Measurements from ENCODE around the gene NFYB.

DNA sequence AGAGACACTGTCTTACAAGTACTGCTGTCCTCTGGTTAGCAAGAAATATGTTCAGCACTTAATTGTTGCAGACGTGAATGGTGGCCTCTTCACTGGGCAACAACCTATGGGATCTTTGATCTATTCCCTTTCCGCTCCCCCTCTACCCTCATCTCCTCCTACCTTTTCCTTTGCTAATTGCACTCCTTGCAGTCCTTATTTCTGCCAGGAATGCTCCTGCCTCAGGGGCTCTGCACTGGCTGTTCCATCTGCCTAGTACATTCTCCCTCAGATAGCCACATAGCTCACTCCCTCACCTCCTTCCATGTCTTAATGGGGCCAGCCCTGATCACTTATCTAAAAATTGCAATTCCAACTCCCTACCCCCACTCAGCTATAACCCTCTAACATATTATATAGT, 4.5 kb upstream of the NFYB start:
- TF ChIP-seq, protein P1, sequence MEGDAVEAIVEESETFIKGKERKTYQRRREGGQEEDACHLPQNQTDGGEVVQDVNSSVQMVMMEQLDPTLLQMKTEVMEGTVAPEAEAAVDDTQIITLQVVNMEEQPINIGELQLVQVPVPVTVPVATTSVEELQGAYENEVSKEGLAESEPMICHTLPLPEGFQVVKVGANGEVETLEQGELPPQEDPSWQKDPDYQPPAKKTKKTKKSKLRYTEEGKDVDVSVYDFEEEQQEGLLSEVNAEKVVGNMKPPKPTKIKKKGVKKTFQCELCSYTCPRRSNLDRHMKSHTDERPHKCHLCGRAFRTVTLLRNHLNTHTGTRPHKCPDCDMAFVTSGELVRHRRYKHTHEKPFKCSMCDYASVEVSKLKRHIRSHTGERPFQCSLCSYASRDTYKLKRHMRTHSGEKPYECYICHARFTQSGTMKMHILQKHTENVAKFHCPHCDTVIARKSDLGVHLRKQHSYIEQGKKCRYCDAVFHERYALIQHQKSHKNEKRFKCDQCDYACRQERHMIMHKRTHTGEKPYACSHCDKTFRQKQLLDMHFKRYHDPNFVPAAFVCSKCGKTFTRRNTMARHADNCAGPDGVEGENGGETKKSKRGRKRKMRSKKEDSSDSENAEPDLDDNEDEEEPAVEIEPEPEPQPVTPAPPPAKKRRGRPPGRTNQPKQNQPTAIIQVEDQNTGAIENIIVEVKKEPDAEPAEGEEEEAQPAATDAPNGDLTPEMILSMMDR (IDR thresholded peaks at IDR 0.05) = no peak
- no peak for TF ChIP-seq POLR2A (IDR thresholded peaks at IDR 0.05)

Measured in adrenal gland (tissue), 5 donors.